NCI-H345 (cell line): ENCODE data around the gene COQ2.
A peak's percentile ranks its signal among the peaks of the same experiment; 100 is the strongest.
"Not testable (repeated sequence)": the region's sequence is repeated elsewhere in the genome, so short reads cannot be mapped to it uniquely, and the experiment has no call there.

Experiments used
- DNase-seq: peaks from one replicate; lab custom pipeline; 2025; lab: John Stamatoyannopoulos, UW

The COQ2 gene

DNA sequence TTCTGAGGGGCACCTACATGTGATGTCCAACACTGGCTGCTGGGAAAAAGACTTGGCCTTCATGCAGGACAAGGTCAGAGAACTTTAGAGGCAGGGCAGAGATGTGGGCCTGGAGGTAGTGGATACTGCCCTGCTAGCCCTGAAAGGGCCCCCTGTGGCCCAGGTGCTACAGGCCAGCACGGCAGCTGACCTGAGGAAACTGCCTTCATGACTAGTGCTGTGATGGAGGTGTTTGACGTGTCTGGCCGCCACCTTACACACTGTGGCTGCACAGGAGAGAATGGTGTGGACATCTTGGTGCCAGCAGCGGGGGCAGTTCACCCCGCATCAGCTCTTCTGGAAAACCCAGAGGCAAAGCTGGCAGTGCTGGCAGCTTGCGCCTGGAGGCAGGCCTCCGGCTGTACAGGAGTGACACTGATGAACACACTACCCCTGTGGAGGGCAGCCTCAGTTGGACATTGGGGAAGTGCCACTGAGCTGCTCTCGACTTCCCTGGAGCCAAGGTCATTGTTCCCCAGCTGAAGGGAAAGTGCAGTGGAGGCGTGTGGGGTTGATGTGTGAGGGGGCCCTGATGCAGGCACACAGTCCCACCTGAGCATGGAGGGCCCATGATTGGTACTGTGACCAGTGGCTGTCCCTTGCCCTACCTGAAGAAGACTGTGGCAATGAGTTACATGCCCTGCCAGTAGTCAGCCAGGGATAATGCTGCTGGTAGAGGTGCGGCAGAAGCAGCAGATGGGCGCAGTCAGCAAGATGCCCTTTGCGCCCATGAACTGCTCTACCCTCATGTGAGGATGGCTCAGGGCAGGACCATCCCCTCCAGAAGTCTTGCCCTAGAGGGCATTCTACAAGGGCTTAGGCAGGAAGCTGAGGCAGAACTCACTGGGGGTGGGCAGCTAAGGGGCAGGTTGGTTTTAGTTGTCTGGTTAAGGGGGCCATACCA lies 36.9 kb downstream of the COQ2 start:
- no peak for DNase-seq

- DNase-seq, result no peak
These were observed 43.5 kb downstream of the COQ2 start for GRCh38 chr4:83241132-83241531.

DNA sequence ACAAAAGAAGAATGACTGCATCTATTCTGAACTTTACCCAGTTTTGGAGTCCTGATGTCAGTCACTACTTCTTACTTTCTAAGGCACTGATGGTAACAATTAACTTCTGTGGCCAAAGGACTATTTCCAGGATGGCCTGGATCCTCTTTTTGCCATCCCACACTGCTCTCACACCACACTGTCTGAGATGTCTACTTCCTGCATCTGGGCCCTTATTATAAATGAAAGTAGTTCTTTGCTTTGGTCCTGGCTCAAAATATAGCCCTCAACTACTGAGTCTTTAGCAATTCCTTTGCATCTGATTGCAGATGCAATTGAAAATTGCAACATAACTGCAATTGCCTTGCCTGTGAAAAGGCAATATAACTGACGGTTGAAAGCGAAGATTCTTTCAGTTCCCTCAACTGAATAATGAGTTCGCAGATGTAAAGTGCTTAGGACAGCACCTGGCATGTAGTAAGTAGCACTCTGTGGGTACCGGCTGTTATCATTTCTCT lies 44.2 kb downstream of the COQ2 start:
- no peak for DNase-seq

DNA sequence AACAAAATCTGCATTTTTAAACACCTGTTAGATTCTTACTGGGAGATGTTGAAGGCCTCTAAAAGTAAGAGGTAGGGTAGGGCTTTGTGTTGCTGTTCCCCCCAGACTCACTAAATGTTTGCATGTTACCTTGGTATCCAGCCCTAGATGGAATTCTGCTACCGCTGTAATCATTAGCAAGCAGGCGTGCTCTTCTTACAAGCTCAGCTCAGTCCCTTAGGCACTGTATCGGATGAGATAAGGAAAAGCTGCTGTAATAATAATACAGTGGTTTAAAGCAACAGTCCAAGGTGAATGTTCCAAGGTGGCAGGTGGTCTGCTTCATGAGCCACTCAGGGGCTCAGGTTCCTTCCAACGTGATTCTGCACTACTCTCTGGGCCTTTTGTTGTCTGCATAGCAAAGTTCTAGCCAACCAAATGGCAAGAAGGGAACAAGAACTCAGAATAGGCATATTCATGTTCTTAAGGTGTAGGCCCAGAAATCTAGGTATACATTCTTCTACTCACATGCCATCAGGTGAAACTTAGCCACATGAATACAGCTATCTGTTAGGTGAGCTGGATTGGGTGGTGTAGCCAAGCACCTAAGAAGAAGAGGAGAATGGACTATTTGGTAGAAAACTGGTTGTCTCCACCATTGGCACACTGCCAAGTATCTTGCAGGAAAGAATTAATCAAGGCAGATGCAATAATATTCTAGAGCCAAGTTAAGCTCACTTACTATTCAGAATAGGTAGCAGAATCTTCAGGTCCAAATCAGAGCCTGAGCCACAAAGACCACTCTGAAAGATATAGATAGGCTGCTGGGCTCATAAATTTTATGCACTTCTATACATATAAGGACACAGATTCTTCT lies 46.0 kb downstream of the COQ2 start:
- DNase-seq, result no peak

DNA sequence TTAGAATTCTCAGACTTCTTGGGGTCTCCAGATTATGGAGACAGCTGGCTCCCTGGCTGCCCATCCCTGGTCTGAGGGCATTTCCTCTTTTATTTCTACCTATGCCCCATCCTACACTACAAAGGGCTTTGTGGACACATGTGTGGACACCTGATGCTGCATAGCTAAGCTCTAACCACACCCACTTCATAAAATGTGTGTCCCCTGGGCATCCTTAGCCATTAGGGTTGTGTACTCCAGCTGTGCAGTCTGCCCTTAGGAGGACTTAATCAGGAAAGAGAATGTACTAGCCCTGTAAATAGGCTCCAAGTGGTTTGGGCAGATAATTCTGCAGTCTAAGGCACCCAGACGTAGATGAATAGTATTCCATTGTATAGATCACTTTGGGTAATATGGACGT lies 47.0 kb downstream of the COQ2 start:
- DNase-seq, result no peak

DNA sequence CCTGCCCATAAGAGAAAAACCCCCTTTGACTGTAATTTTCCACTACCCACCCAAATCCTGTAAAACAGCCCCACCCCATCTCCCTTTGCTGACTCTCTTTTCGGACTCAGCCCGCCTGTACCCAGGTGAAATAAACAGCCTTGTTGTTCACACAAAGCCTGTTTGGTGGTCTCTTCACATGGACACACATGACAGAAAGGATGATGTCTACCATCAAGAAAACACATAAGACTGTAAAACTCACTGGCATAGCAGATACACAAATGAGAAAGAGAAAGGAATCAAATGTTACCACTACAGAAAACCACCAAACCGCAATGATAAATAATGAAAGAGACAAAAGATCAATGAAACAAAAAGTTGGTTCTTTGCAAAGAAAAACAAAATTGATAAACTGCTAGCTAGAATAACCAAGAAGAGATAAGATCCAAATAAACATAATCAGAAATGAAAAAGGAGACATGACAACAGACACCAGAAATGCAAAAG lies 48.9 kb downstream of the COQ2 start:
- not testable (repeated sequence) for DNase-seq

DNA sequence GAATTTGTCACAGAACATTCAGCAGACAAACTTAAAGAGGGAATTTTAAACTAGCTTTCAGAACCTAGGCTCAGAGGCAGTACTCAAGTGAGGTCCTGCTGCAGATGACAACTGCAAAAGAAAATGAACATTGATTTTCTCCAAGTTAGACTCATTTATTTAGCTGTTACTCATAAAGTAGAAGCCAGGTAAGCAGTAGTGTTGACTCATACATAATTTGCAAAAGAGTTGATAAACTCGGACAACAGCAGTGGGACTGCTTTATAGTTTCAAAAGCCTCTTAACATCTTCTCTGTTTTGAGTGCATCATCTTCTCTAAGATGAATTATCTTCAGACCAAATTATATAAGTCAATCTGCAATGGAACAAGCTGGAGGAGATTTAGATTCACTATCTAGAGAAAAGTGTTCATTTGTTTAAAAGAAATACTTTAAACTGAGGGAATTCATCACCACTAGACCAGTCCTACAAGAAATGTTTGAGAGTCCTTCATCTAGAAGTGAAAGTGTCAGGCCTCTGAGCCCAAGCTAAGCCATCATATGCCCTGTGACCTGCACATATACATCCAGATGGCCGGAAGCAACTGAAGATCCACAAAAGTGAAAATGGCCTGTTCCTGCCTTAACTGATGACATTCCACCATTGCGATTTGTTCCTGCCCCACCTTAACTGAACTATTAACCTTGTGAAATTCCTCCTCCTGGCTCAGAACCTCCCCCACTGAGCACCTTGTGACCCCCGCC lies 49.5 kb downstream of the COQ2 start:
- DNase-seq, result no peak

GRCh38 chr4:83234387-83234786 lies 50.2 kb downstream of the COQ2 start:
- DNase-seq, result not testable (repeated sequence)

GRCh38 chr4:83232082-83232481 lies 52.5 kb downstream of the COQ2 start:
- no peak for DNase-seq

GRCh38 chr4:83231620-83232076 lies 53.0 kb downstream of the COQ2 start:
- DNase-seq, result no peak

- no peak for DNase-seq
These were observed 53.7 kb downstream of the COQ2 start for GRCh38 chr4:83230928-83231327.

DNA sequence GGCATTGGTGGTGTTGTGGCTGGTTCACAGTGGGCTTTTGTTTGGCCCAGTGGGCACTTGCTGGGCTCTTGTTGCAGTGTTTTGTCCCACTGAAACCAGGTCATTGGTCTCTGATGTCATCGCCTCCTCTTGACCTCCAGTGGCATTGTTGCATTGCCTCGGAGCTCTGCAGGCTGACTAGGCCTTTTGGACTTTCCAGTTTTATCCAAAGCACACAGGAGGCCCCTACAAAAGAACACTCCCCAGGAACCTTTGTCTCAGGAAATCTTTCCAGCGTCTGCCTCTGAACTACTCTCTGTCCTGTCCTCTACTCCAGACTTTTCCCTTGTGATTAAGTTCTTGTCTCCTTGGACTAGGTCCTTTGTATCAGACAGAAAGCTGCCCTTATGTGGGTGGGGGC lies 54.8 kb downstream of the COQ2 start:
- DNase-seq, result no peak

DNA sequence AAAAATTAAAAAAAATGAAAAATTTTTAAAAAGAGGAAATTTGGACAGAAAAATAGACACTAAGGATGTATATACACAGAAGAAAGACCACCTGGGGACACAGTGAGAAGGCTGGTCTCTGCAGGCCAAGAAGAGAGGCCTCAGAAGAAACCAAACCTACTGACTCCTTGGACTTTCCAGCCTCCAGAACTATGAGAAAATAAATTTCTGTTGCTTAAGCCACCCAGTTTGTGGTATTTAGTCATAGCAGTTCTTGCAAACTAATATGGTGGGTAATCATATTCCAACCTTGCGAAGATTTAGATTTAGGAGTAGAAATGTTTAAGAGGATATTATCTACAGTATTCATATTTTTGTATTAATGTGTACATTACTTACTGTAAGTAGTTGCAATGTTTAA lies 56.4 kb downstream of the COQ2 start:
- DNase-seq, result no peak

DNA sequence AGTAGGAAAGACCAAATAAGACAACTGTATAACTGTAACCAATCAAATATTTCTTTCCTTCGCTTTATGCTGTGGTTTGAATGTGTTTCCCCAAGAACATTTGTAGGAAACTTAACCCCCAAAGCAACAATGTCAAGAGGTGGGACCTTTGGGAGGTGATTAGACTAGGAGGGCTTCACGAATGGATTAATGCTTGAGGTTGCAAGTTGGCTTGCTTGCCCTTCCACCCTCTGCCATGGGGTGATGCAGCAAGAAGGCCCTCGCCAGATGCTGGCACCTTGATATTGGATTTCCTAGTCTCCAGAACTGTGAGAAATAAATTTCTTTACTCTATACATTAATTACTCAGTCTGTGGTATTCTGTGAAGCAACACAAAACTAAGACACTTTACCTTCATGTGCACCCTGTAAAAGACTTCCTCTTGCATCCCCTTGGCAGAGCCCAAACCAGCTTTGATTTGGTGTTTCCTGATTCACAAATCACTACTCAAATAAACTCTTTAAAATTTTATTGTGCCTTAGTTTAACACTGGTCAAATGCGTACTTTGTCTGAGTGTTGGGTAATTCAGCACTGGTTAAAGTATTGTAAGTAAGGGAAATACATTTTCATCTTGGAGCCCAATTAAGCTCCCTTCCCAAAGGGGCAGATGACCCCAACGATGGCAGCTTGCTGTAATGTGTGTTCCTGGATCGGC lies 59.9 kb downstream of the COQ2 start:
- DNase-seq, result no peak

- no peak for DNase-seq
These were observed 60.8 kb downstream of the COQ2 start for GRCh38 chr4:83223781-83224180.

GRCh38 chr4:83221897-83222441 lies 62.6 kb downstream of the COQ2 start:
- no peak for DNase-seq

DNA sequence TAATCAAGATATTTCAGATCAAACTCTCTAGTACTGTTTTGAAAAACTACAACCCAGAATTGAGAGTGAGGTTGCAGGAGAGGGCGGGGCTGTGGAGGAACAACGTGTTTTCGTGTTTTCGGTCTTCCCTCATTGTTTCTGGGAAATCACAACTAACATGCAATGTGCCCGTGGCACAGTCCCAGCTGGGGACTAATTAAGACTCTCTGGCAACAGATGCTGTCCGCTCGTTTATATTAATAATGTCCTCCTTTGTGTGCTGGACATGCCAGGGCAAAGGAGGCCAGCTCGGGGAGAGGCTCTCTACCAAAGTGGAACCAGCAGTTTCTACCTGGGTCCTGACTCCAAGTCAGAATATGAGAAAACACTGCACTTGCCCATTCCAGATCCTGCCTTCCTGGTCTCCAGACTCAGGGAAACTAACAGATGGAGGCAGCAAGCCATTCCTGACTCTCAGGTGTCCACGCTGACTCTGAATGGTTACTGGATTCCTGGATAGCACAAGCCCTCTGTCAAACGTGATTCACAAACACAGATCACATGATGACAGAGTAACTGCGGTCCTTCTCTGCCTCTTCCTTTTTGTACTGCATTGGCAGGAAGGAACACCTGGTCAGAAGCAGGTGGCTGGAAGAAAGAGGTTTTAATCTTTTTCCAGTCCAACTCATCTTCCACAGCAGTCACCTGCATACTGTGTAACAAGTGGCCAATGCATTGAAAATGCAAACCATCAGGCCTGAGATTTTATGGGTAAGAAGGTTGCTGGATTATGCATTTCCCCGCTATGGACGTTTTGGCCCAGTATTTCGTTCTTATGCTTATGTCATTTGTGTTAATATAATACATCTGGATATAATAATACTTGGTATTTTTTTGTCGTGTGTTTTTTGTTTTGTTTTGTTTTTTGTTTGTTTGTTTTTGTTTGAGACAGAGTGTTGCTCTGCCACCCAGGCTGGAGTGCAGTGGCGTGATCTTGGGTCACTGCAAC lies 65.0 kb downstream of the COQ2 start:
- peak; percentile 32 for DNase-seq

GRCh38 chr4:83217721-83218522 lies 66.7 kb downstream of the COQ2 start:
- DNase-seq, result no peak
